GM12891 (cell line): Measurements from ENCODE around the gene ALKBH7.
"Not testable (repeated sequence)": the region's sequence is repeated elsewhere in the genome, so short reads cannot be mapped to it uniquely, and the experiment has no call there.

ENCODE experiments used
- DNase-seq: peaks from one replicate; pipeline ENCODE4 v3.0.0; 2011; ENCODE audit warnings: low spot score; ENCODE audit not compliant: insufficient read length
- FAIRE-seq: peaks from 2 replicates; lab custom pipeline; 2011; peaks lifted over from hg19 to GRCh38; lab: Jason Lieb, UNC
- PAX5 ChIP-seq: IDR thresholded peaks from 2 replicates; pipeline ENCODE4 v1.6.1; 2011; ENCODE audit warnings: low read length, moderate library complexity, mild to moderate bottlenecking; ENCODE audit not compliant: insufficient read depth, severe bottlenecking
- POLR2A ChIP-seq: IDR thresholded peaks from 2 replicates; pipeline ENCODE4 v1.6.1; 2011; ENCODE audit warnings: low read depth, low read length, control low read depth
- POLR2AphosphoS5 ChIP-seq: IDR thresholded peaks from 2 replicates; pipeline ENCODE4 v1.6.1; 2011; ENCODE audit warnings: low read depth, low read length, control low read depth
- POU2F2 ChIP-seq: IDR thresholded peaks from 2 replicates; pipeline ENCODE4 v1.6.1; 2011; ENCODE audit warnings: low read depth, mild to moderate bottlenecking, control low read depth, low read length, moderate library complexity
- SPI1 ChIP-seq: IDR thresholded peaks from 2 replicates; pipeline ENCODE4 v1.6.1; 2011; ENCODE audit warnings: low read depth, low read length, control low read depth
- TAF1 ChIP-seq: IDR thresholded peaks from 2 replicates; pipeline ENCODE4 v1.6.1; 2011; ENCODE audit warnings: low read depth, low read length, control low read depth

ALKBH7 gene

GRCh38 chr19:6350688-6351087 is 21.9 kb upstream of the ALKBH7 start:
- FAIRE-seq (no peak), DNase-seq (no peak)
- no peak for TF ChIP-seq PAX5
- TF ChIP-seq SPI1, result no peak

GRCh38 chr19:6352381-6353165 is 20.0 kb upstream of the ALKBH7 start:
- TF ChIP-seq POLR2AphosphoS5 (no peak), SPI1 (no peak), POLR2A (no peak), PAX5 (no peak), TAF1 (no peak), POU2F2 (no peak)
- DNase-seq (no peak), FAIRE-seq (no peak)

GRCh38 chr19:6354098-6354674 is 18.4 kb upstream of the ALKBH7 start:
- DNase-seq, result no peak
- no peak for FAIRE-seq
- TF ChIP-seq POLR2AphosphoS5, result no peak
- TF ChIP-seq POU2F2, result no peak
- no peak for TF ChIP-seq SPI1
- TF ChIP-seq TAF1, result no peak
- no peak for TF ChIP-seq POLR2A
- no peak for TF ChIP-seq PAX5

DNA sequence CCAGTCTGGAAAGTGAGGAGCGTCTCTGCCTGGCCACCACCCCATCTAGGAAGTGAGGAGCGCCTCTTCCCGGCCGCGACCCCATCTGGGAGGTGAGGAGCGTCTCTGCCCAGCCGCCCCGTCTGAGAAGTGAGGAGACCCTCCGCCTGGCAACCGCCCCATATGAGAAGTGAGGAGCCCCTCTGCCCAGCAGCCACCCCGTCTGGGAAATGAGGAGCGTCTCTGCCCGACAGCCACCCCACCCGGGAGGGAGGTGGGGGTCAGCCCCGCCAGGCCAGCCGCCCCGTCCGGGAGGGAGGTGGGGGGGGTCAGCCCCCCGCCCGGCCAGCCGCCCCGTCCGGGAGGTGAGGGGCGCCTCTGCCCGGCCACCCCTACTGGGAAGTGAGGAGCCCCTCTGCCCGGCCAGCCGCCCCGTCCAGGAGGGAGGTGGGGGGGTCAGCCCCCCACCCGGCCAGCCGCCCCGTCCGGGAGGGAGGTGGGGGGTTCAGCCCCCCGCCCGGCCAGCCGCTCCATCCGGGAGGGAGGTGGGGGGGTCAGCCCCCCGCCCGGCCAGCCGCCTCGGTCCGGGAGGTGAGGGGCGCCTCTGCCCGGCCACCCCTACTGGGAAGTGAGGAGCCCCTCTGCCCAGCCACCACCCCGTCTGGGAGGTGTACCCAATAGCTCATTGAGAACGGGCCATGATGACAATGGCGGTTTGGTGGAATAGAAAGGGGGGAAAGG is 17.1 kb upstream of the ALKBH7 start:
- not testable (repeated sequence) for FAIRE-seq, DNase-seq

DNA sequence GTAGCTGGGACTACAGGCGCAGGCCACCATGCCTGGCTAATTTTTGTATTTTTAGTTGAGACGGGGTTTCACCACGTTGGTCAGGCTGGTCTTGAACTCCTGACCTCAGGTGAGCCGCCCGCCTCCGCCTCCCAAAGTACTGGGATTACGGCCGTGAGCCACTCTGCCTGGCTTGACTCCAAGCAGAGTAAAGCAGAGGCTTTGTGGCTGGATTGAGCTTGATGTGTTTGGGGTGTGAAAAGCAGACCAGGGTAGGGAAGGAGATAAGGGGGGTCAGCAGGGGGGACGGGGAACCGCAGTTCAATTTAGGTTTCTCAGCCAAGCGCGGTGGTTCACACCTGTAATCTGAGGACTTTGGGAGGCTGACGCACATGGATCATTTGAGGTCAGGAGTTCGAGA is 15.4 kb upstream of the ALKBH7 start:
- DNase-seq, result no peak
- TF ChIP-seq SPI1, result no peak
- TF ChIP-seq POU2F2, result no peak
- TF ChIP-seq TAF1, result no peak
- no peak for TF ChIP-seq POLR2AphosphoS5
- TF ChIP-seq PAX5, result no peak
- TF ChIP-seq POLR2A, result no peak
- FAIRE-seq, result no peak

DNA sequence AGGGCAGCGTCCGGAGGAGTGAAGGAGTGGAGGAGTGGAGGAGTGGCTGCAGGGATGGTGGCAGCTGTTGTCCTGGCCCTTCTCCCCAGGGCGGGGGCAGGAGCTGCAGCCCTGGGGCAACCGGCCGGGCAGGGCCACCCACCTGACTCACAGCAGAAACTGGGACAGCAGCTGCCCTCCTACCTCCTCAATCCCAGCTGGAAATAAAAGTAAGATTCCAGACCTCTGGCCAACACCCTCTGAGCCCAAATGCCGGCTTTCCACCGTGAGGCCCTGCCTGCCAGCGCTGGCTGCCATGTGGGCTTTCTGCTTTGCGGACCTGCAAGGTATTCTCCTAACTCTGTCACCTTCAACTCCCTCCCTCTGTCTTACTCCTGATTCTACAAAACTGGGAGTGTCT is 14.6 kb upstream of the ALKBH7 start:
- no peak for FAIRE-seq

GRCh38 chr19:6359568-6360341 is 12.8 kb upstream of the ALKBH7 start:
- FAIRE-seq, result no peak
- TF ChIP-seq PAX5 (no peak), SPI1 (no peak)

More for the DNA sequence above, 14.6 kb upstream of the ALKBH7 start:
- DNase-seq, result no peak
- no peak for TF ChIP-seq POLR2A
- TF ChIP-seq SPI1, result no peak
- TF ChIP-seq PAX5, result no peak
- no peak for TF ChIP-seq POU2F2
- TF ChIP-seq TAF1, result no peak
- TF ChIP-seq POLR2AphosphoS5, result no peak

DNA sequence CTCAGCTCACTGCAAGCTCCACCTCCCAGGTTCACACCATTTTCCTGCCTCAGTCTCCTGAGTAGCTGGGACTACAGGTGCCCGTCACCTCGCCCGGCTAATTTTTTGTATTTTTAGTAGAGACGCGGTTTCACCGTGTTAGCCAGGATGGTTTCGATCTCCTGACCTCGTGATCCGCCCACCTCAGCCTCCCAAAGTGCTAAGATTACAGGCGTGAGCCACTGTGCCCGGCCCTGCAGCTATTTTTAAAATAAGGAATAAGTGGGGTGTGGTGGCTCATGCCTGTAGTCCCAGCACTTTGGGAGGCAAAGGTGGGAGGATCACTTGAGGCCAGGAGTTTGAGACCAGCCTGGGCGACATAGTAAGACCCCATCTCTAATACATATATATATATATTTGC is 12.1 kb upstream of the ALKBH7 start:
- DNase-seq, FAIRE-seq: not testable (repeated sequence)

More at GRCh38 chr19:6359568-6360341, 12.8 kb upstream of the ALKBH7 start:
- DNase-seq, result no peak

DNA sequence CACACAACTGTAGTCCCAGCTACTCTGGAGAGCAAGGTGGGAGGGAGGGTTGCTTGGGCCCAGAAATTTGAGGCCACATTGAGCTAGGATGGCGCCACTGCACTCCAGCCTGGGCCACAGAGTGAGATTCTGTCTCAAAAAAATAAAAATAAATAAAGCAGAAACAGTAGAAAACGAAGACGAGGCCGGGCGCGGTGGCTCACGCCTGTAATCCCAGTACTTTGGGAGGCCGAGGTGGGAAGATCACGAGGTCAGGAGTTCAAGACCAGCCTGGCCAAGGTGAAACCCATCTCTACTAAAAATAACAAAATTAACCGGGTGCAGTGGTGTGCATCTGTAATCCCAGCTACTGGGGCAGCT is 11.8 kb upstream of the ALKBH7 start:
- not testable (repeated sequence) for FAIRE-seq, DNase-seq

DNA sequence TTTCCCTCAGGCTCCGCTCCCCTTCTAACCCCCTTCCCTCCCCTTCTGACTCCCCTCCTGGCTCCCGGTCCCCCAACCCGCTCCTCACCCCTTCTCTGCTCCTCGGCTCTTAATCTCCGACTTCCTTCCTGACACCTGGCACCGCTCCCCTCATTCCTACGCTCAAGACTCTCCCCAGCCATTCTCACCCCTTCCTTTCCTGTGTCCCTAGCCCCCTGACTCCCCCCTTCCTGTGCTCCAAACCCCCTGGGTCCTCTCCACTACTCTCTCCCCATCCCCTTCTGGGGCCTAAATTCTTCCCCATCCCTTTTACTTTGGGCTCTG is 10.6 kb upstream of the ALKBH7 start:
- no peak for TF ChIP-seq TAF1
- TF ChIP-seq POLR2A, result no peak
- no peak for TF ChIP-seq POU2F2
- TF ChIP-seq PAX5, result no peak
- no peak for TF ChIP-seq SPI1
- TF ChIP-seq POLR2AphosphoS5, result no peak
- no peak for FAIRE-seq
- DNase-seq, result no peak
